ENCODE results near the gene TADA2B.
"Not testable (repeated sequence)": the region's sequence is repeated elsewhere in the genome, so short reads cannot be mapped to it uniquely, and the experiment has no call there.

TADA2B gene

GRCh38 chr4:7083597-7084563 lies 40.7 kb downstream of the TADA2B start:
- no peak for DNase-seq

GRCh38 chr4:7084564-7084961 lies 41.4 kb downstream of the TADA2B start:
- not testable (repeated sequence) for DNase-seq

GRCh38 chr4:7086384-7086783 lies 43.2 kb downstream of the TADA2B start:
- no peak for DNase-seq

DNA sequence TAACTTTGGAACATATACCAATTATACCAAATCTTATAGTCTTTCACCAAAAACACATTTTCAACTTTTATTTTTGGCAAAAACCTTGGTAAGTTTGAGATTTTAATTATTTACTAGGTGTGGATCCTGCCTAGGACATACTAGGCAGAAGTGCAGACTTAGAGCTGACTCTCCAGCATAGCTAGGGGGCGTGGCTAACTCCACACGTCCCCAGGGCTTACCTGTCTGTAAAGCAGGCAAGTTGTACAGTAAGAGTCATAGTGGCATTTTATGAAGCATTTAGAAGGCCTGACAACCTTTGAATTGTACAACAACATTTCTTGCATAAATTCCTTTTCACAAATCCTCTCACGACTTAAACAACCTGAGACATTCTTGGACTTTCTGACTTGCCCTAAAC lies 43.9 kb downstream of the TADA2B start:
- DNase-seq = no peak

DNA sequence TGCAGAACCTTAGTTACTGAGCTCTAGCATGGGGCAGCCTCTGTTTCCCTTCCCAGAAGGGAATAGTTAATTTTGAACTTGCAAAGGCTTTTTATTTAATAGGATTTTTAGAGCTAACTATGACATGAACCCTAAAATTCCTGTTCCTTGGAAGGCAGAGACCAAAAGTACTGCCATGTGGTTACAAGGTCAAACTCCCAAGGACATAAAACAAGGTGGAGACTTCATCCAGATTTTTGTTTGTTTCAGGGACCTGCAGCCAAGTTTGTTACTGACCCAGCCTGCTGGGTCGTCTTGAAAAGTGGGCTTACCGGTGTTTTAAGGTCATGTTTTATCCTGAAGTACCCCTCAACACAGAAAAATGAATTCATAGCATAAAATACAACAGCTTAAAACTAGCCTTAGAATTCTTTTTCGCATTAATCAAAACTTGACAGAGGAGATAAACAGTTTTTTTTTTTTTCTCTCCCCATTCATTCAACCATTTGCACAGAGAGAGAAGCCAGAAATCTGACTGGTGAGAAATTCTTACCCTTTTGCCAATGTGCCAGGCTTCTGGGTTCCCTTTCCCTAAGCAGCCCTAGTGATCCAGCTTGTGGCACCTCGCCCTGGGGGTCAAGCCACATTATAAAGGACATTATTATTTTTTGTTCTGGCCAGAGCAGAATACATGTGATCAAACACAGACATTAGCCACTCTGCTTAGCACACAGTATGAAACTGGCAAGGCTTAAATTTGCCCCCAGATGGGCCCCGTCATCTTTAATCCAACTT lies 46.2 kb downstream of the TADA2B start:
- no peak for DNase-seq

DNA sequence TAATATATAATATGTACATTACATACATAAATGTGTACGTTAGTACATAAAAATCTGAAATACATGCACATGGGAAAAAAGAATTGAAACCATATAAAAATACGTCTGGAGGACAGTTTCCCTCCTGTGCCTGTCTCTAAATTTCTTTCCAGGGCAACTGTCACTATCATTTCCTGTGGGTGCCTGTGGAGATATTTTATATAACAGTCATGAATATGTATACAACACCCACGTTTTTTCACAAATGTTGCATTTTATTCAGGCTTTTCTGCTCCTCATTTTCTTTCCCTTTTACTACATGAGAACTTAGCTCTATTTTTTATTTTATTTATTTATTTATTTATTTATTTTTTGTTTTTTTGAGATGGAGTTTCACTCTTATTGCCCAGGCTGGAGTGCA lies 48.9 kb downstream of the TADA2B start:
- no peak for DNase-seq

DNA sequence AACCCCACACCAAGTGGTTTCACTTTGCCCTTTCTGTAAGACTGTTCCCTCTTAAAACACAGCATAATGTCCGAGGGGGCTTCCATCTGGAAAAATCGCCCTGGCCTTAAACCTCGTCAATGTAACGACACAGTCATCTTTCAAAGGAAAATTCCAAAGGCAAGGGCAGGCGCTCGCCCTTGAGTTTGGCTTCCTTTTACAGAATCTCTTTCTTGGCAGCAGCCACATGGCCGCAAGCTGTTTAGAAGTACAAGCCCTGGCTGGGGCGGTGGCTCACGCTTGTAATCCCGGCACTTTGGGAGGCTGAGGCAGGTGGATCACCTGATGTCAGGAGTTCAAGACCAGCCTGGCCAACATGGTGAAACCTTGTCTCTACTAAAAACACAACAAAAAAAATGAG lies 51.7 kb downstream of the TADA2B start:
- DNase-seq = no peak

DNA sequence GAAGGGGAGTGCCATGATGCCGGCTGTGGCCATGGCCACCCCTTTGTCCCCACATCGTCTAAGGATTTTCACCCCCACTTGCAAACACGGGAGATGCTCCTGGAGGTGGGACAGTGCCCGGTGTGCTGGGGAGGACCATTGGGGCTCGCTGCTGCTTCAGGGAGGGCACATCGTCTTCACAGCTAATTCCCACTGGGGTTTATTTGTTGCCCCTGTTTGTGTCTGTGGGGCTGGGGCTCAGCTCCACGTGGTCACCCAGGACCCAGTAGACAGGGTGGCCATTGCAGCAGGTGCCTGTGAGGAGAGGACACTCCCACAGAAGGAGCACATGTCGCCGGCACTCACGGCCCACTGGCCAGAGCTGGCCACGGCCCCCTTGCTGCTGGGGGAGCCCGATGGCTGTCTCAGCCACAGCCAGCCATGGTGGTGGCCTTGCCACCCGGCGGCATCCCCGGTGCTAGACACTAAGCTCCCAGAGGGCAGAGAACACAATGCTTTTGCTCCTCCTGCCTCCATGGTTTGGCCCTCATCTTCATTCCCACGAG lies 52.5 kb downstream of the TADA2B start:
- no peak for DNase-seq

GRCh38 chr4:7096236-7096635 lies 53.1 kb downstream of the TADA2B start:
- DNase-seq = no peak

GRCh38 chr4:7101692-7102515 lies 58.7 kb downstream of the TADA2B start:
- DNase-seq = peak in 2 of 4 experiments; percentile 27 to 29

DNA sequence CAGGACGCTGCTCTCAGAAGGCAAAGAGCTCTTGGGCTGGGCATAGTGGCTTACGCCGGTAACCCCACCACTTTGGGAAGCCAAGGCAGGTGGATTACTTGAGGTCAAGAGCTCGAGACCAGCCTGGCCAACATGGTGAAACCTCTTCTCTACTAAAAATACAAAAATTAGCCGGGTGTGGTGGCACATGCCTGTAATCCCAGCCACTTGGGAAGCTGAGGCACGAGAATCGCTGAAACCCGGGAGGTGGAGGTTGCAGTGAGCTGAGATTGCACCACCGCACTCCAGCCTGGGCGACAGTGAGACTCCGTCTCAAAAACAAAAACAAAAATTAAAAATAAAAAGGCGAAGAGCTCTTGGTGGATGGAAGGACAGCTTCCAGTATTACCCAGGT lies 59.3 kb downstream of the TADA2B start:
- DNase-seq = not testable (repeated sequence)

DNA sequence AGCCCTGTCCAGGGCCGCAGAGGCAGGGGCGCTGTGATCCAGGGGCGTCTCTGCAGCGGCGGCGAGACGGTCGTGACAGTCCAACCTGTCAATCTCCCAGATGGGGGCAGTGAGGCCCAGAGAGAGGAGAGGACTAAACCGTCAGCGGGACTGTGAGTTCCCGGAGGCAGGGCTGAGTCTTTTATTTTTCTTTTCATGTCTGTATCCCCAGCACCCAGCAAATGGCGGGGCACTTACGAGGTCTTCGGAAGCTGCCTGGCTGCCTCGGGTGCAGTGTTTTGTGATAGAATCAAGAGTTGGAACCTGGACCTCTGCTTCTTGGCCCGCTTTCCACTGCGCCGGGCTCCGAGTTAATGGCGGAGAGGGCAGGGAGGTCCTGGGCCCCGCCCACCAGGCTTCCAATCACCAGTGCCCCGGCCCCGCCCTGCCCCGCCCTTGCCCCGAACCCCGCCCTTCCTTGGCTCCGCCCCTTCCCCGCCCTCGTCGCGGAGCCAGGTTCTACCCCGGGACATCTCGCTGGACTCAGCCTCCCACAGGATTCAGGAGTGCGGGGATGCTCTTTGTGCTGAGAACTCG lies 59.9 kb downstream of the TADA2B start:
- peak; percentile 23 to 77 (median 52) for DNase-seq

- no peak for DNase-seq
Observed at GRCh38 chr4:7103607-7104365, 60.6 kb downstream of the TADA2B start.

GRCh38 chr4:7104366-7105031 lies 61.3 kb downstream of the TADA2B start:
- no peak for DNase-seq

DNA sequence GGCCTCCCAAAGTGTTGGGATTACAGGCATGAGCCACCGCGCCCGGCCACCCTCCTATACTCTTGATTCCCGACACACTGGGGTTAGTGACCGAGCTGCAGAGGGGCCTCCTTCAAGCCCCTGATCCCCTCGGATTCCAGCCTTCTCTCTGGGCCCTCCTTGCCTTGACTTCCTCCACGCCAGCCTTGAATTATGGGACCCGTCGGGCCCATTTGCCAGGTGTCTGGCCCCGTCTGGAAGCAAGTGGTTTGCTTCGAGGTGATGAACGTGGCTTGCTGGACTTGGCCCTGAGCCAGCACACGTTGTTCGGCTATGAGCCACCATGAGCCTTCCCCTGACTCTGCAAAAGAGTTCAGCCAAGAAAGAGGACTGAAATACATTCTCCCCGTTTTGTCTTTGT lies 62.1 kb downstream of the TADA2B start:
- DNase-seq = no peak

GRCh38 chr4:7107166-7107905 lies 64.2 kb downstream of the TADA2B start:
- DNase-seq = no peak

Measured in activated naive CD4-positive, alpha-beta T cell (primary cell).